Hepatic stellate cell (primary cell): ENCODE measurements around the gene TCFL5.
"Not testable (repeated sequence)": the region's sequence is repeated elsewhere in the genome, so short reads cannot be mapped to it uniquely, and the experiment has no call there.

Experiments used
- DNase-seq: peaks from one replicate; pipeline ENCODE4 v3.0.0; 2011; ENCODE audit warnings: low spot score

TCFL5 gene

GRCh38 chr20:62879275-62880146 lies 17.9 kb upstream of the TCFL5 start:
- DNase-seq = no peak

GRCh38 chr20:62878244-62879038 lies 16.8 kb upstream of the TCFL5 start:
- no peak for DNase-seq

DNA sequence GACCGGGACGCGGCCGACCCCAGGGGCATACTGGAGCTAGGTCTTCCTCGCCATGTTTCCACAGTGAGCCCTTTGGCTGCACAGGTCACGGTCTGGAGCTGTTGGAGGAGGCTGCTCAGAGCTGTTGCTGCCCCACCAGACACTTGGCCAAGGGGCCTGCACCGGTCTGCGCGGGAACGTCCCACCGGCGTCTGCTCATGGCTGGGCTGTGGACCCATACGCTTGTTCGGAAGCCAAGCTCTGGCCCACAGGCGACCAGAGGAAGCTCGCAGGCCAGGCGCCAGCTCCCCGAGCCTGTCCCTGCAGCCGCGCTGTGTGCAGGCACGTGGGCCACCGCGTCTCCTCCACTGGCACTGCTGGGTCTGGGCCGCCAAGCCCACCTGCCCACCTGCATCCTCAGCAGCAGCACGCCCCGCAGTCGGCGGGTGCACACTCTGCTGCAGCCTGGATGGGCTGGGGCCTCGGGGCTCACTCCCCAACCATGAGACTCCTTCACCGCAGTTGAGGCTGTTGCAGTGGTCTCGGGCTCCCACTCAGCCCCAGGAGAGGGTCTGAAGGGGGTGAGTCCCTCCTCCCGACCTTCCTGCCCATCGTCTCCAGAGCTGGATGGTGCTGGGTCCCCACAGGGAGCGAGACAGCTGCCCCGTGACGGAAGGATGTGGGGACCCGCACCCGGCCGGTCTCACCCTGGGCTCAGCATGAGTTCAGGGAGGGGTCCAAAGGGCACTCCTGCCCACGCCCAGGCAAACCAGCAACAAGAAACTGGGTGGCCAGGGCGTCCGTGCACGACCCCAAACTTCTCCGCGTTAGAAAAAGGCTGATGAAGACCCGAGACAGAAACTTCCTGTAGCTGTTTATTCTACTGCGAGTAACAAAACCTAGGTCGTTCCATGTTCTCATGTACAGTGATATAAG lies 15.5 kb upstream of the TCFL5 start:
- DNase-seq = peak; percentile 79

DNA sequence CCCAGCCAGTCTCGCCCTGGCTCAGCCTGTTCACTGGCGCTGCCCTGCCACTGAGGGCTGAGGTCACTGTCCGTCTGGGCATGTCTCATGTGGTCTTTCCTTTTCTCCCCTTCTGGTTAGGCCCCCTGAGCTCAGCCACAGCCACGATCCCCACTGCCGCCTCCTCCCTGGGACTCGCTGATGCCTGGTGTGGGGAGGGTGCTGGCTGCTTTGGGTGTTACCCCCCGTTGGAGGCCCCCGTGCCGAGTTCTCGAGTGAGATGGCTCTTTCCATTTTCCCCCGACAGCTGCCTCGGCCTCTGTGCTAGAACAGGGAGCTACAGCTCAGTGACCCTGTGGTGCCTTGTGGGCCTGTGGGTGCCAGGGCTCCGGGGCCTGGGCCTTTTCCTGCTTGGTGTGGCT lies 14.9 kb upstream of the TCFL5 start:
- no peak for DNase-seq

GRCh38 chr20:62875419-62876361 lies 14.1 kb upstream of the TCFL5 start:
- peak; percentile 92 for DNase-seq

- no peak for DNase-seq
Measured at GRCh38 chr20:62874964-62875344, 13.3 kb upstream of the TCFL5 start.

GRCh38 chr20:62873681-62874031 lies 12.0 kb upstream of the TCFL5 start:
- not testable (repeated sequence) for DNase-seq

DNA sequence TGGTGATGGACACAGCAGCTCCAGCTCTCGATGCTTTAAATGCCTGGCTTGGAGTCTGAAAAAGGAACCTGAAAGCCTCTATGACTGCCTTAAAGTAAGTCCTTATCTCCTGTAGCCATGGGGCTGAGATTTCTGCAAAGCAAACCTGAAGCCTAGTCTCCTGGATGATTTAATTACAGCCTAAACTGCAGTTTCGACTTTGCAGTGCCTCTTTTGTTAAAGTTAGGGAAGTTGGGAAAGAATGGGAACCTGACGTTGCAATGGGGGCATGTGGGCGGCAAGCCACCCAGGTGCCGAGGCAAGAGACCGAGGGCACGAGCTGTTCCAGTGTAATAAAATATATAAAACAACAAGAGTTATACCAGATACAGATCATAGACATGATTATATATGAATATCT lies 11.7 kb upstream of the TCFL5 start:
- no peak for DNase-seq

DNA sequence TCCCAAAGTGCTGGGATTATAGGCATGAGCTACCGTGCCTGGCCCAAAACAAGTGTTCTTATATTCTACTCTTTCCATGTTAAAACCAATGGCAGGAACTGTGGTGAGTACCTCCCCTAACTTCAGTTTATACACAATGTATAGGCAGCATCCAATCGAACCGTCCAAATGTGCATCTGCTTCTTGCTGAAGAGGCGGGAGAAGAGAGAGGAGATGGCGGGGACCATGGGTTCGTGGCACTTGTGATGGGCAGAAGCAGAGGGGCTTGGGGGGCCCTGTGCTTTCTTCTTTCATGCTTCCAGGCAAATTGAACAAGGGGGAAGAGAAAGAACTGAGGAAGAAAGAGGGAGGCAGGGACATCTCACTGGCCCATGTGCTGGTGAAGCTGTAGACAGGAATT lies 11.2 kb upstream of the TCFL5 start:
- DNase-seq = no peak

- no peak for DNase-seq
Measured at GRCh38 chr20:62872184-62872847, 10.7 kb upstream of the TCFL5 start.

DNA sequence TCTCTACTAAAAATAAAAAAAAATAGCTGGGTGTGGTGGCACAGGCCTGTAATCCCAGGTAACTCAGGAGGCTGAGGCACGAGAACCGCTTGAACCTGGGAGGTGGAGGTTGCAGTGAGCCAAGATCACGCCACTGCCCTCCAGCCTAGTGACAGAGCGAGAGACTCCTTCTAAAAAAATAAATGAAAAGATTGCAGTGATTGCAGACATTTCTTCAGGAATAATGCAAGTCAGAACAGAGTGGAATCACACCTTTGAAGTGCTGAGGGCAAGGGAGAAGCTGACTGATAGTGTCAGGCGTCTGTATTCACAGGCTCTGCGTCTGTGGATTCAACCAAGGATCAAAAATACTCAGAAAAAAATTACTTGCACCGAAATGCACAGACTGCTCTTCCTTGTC lies 2.6 kb upstream of the TCFL5 start:
- DNase-seq = no peak

DNA sequence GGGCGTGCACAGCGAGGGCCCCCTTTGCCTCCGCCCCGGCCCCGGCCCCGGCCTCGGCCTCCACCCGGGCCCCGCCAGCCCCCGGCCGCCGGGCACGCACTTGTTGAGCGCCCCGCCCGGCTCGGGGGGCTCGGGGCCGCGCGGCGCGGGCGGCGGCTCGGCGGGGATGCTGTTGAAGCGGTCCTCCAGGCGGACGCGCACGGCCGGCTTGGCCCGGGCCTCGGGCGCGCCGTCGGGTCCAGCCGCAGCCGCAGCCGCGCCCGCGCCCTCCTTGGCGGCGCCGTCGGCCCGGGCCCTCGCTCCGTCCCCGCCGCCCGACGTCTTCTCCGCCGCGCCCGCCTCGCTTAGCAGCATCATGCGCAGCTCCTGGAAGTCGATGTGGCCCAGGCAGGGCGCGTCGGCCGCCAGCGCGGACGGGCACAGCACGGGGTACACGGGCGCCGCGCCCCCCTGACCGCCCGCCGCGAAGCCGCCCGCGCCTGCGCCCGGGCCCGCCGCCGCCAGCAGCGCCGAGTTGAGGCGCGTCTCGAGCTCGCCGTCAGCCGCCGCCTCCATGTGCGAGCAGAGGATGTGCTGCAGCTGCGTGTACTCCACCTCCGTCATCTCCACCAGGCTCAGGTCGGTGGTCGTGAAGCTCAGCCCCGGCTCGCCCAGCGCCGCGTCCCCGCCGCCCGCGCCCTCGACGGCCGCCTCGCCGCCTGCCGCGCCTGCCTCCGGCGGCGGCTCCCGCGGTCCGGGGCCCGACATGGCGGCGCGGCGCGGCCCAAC lies 514 bp downstream of the TCFL5 start:
- no peak for DNase-seq

DNA sequence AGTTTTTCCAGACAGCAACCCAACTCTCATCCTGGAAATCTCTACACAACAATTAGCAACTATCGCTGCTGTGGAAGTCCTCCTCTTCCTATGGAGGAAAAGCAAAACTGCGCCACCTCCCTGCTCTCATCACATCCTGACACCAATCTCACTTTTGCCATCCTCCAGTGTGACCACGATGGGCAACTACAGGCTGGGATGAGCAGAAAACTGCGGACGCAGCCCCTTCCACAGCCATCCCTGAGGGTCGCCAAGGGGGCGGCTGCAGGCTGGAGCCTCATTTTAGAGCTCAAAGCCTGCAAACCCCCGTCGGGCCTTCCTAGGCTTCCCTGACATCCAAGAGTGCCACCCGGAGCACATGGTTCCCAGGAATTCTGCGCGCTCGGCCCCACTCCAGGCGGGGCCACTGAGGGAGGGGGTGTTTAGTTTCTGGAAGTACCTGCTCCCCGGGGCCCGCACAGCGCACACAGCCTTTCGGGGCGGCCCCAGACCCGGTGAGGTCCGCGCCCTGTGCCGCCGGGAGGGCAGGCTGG lies 1.2 kb downstream of the TCFL5 start:
- no peak for DNase-seq

DNA sequence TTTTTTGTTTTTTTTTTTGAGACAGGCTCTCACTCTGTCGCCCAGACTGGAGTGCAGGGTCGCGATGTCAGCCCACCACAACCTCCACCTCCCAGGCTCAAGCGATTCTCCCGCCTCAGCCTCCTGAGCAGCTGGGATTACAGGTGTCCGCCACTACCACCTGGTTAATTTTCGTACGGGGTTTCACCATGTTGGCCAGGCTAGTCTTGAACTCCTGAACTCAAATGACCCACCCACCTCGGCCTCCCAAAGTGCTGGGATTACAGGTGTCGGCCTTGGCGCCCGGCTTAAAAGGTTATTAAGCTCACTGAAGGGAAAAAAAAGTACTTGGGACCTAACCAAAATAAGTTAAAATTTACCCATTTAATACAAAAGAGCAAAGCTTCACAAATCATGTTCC lies 1.9 kb downstream of the TCFL5 start:
- DNase-seq = no peak

DNA sequence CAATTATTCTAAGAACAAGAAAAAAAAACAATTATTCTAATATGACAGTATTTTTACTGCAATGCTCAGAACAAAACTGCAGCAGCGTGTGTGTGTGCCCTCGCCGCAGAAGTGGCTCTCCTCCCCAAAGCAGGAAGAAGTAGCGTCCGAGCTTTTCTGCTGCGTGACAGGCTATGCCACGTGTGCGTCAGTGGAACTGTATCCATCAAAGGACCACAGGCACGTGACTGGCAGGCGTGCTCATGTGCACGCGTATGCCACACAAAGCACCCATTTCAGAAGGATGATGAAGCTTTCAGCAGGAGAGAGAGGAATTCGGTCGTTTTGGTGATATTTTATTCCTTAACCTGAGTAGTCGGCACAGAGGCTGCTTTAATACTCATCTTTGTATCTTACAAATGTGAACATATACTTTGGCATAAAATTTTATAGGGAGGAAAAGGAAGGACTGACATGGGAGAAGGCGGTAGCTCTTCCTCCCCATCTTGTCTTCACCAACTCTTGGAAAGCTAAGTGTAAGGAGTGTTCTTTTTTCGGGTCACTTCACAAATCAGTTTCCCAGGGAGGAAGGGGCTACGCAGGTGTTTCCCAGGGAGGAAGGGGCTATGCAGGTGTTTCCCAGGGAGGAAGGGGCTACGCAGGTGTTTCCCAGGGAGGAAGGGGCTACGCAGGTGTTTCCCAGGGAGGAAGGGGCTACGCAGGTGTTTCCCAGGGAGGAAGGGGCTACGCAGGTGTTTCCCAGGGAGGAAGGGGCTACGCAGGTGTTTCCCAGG lies 3.4 kb downstream of the TCFL5 start:
- DNase-seq = no peak

DNA sequence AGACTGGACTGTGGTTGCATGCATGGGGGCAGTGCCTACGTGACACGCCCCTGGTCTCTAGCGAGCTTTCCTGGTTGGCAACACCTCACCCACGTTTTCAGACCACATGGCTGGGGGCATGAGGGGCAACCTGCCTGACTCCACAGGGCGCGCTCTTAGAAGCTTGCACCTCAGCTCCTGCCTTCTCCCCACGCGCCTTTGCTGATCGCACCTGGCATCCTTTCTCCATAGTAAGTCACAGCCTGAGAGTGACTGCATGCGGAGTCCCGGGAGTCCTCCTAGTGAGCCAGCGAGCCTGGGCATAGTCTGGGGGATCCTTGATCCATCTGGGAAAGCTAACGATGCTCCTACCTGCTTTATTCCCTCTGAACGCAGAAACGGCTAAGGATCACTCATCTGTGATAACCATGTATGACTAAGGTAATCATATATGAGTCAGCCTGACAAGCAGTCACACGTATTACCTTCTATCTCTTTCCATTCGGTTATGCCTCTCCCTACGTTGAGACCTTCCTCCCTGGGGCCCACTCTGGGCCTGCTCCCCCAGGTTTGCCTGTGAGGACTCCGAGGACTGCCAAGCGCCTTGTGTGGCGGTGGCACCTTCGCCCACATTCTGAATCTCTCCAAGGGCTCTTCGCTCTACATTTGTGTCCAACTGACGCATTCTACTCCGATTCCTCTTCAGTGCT lies 4.5 kb downstream of the TCFL5 start:
- no peak for DNase-seq

DNA sequence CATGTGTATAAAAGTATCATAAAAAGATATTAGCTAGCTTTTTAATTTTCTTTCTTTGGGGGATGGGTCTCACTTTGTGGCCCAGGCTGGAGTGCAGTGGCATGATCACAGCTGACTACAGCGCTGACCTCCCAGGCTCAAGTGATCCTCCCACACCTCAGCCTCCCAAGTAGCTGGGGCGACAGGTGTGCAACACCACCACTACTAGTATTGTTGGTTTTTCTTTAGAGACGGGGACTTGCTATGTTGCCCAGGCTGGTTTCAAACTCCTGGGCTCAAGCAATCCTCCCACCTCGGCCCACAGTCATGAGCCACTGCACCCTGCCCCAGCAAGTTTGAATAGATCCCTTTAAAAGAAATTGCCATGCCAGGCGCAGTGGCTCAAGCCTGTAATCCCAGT lies 6.5 kb downstream of the TCFL5 start:
- DNase-seq = no peak

GRCh38 chr20:62854121-62854520 lies 7.5 kb downstream of the TCFL5 start:
- DNase-seq = no peak
